ENCODE results near the gene EXOC7.
A peak's percentile ranks its signal among the peaks of the same experiment; 100 is the strongest.
"Not testable (repeated sequence)": the region's sequence is repeated elsewhere in the genome, so short reads cannot be mapped to it uniquely, and the experiment has no call there.

EXOC7 gene

DNA sequence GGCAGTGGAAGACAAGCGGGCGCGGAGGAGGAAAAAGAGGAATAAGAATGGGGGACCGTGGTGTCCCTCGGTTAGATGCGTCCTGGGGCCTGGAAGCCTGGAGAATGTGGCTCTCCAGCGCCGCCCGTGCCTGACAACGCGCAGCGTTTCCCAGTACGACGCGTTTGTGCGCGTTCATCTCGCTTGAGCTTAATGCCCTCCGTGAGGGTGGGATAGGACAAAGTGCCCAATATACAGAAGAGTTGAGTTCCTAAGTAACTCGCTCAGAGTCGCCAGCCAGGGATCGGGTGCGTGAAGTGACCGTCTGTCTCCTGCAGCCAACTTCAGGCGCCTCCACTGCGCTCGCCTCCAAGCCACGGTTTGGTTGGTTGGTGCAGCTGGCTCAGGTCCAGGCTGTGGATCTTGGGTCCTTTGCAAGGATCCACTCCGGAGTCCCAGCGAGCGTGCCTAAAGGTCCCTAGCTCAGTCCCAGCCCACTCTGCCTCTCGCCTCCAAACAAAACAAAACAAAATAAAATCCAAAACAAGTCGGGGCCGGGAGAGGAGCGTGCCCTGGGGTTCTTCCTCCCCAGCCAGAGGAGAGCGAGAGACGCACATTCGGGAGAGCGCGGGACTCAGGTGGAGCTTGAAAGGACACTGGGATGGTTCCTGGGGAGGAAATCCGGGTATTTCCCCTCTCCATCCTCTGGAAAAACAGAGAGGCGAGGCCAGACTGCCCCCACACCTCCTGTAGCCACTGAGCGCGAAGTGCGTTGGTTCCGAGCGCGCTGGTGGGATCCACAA lies 28.0 kb downstream of the EXOC7 start:
- DNase-seq: peak; percentile 44 to 74 (median 55)

DNA sequence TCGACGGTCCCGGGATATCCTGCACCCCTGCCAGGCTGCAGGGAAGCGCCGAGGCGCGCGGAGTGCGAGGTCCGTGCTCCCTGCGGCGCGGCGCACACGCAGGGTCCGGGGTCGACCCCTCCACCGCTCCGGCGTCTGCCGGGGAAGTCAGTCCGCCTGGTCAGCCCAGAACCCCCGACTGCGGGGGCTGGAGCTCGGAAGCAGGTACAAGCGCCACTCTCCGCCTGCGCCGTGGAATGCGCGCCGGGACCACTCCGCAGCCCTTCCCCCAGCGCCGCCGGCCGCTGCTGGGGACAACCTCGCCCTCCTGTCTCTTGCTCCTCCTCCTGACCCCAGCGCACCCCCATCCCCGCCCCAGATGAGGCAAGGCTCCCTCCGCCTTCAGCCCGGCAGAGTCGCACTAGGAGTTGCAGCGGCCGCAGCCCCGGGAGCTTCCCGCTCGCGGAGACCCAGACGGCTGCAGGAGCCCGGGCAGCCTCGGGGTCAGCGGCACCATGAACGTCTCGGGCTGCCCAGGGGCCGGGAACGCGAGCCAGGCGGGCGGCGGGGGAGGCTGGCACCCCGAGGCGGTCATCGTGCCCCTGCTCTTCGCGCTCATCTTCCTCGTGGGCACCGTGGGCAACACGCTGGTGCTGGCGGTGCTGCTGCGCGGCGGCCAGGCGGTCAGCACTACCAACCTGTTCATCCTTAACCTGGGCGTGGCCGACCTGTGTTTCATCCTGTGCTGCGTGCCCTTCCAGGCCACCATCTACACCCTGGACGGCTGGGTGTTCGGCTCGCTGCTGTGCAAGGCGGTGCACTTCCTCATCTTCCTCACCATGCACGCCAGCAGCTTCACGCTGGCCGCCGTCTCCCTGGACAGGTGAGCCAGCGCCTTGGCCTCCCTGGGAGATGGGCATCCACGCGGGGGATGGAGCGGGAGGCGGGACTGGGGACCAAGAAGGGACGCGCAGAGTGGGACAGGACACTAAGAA lies 28.9 kb downstream of the EXOC7 start, which contains the start of gene GALR2:
Gene GALR2 (plus strand): TSS at position 392 of the 974 bp plus-strand sequence. CDS start 103 bp downstream, at position 495.
- DNase-seq: peak in 1 of 4 experiments; percentile 41

DNA sequence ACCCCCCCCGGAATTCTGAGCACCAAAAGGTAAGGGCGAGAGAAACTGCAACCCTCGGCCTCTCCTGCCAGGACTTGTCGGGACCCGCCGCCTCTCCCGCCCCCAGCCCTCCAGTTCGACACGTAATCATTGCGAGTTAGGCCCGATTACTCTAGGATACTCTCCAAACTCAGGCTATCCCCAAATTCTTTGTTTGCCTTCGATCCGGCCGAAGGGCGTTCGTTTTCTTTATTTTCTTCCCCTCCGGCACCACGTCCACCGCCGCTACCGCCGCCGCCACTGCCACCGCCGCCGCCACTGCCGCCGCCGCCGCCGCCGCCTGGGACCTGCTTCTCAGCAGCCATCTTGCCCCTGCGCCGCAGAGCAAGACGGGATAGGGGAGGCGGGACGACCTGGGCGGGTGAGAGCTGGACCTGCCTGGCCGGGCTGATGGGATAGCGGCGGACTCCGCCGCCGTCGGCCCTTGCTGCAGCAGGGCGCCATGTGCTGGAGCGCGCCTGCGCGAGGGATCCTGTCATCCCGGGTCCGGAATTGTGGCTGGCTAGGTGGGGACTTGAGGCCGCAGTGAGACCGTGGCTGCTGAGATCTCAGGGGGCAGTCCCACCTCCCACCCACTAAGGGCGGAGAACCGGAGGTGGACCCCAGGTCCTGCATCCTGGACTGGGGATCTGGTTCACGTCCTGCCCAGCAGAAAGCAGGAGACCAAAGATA lies 31.3 kb downstream of the EXOC7 start, which contains the start of gene SRP68:
Gene SRP68 (minus strand): TSS at position 370 of the 711 bp plus-strand sequence. CDS start 26 bp downstream, at position 344.
- peak; percentile 91 to 97 (median 94) for DNase-seq

DNA sequence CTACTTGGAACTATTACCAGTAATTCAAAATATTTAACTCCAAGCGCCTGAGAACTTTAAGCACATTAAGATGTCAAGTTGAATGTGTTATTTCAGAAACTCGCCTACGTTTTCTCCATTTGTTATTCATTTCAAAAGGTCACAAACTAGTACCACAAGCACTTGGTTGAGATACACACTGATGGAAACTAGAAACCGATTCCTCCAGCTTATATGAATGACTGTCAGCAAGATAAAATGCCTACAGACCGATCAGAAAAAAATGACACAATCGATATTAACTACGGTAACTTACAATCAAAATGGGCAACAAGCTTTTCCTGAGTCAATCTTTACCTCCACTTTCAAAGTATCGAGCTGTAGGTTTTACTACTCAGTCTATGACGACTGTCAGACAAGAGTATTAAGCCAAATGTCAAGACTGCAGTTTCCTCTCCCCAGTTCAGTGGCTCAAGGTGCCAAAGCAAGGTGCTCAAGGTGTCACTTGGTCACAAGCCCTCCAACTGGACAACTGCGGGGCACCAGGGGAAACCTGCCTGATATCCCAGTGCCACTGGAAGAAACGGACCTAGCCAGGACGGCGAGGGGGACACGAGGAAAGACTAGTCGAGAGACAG lies 31.9 kb downstream of the EXOC7 start:
- DNase-seq: no peak

DNA sequence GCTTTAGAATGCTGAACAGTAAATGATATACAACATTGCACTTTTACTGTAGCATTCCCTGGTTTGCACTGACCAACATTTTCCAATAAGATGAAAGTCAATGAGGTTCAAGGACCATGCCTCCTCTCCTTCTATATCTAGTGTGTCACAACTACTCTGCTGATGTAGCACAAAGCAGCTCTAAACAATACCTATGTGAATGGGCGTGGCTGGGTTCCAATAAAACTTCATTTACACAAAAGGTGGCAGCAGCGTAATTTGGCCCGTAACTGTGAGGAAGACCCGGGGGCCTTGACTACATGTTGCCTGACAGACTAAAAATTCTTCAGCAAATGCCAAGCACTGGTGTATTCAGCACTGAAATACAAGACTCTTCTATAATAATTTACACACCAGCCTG lies 37.8 kb downstream of the EXOC7 start:
- DNase-seq: no peak

DNA sequence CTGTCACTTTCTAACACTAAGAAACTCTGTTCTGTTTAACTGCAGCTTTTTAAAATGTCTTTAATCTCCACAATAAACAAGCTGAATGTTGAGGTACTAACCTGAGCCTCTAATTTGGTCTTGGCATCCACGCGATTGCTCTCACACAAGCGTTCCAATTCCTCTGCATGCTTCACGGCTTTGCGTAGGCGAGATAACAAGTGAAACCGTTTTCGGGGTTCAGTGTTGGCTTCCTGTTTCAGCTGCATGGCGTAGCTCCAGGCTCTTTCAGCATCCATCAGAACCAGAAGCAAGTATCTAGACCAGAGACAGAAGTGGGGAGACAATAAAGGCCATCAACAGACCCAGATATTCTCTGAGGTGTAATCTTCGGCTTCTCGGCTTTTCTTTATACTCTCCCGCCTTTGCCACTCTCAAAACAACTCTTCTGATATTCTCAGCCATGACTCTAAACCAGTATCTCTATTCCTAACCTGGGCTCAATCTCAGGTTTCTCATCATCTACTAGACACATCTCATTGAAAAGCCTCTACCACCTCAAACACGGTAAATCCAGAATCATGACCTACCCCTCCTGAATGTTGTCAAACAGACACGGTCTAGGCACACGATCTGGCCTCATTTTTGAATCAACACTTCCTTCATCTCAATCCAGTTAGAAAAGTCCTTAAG lies 39.6 kb downstream of the EXOC7 start:
- DNase-seq: no peak

DNA sequence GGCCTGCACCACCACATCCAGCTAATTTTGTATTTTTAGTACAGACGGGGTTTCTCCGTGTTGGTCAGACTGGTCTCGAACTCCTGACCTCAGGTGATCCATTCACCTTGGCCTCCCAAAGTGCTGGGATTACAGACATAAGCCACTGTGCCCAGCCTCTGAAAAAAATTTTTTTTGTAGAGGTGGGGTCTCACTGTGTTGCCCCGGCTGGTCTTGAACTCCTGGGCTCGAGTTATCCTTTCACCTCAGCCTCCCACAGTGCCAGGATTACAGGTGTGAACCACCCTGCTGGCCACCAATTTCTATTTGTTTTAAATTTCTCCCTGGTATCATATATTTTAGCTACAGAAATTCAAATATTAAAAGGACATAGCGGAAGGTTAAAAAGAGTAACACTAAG lies 45.3 kb downstream of the EXOC7 start:
- DNase-seq: not testable (repeated sequence)

DNA sequence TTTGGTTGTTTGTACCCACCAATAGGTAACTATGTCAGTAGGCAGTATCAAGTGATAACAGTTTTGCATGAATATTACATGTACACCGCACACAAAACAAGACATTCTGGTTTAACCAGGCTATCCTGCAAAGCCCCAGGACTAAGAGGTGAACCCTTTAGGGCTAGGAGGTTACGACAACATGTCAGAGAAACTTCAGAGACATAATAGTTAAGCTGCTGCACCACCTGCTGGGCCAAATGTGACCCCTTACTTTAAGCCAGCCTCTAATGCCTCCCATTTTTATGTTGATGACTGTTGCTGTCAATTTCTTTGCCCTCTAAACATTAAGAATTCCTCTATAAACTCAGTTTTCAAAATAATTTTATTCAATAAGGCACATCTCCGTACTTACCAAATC lies 46.7 kb downstream of the EXOC7 start:
- DNase-seq: no peak

DNA sequence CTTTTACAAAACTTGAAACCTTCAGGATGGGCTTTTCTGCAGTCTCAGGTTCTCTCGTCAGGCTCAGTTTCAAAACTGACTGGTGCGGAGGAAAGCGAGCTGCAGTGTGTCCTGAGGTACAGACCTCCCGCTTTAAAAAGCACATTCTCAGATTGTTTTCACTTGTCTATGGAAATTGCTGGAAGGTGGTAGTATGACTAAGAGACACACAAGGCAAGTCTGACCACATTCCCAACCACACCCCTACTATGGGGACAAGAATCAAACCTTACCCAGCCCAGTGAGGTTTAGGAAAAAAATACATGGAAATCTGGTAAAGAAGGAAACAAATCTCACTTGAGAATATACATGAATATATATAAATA lies 49.5 kb downstream of the EXOC7 start:
- DNase-seq: no peak

DNA sequence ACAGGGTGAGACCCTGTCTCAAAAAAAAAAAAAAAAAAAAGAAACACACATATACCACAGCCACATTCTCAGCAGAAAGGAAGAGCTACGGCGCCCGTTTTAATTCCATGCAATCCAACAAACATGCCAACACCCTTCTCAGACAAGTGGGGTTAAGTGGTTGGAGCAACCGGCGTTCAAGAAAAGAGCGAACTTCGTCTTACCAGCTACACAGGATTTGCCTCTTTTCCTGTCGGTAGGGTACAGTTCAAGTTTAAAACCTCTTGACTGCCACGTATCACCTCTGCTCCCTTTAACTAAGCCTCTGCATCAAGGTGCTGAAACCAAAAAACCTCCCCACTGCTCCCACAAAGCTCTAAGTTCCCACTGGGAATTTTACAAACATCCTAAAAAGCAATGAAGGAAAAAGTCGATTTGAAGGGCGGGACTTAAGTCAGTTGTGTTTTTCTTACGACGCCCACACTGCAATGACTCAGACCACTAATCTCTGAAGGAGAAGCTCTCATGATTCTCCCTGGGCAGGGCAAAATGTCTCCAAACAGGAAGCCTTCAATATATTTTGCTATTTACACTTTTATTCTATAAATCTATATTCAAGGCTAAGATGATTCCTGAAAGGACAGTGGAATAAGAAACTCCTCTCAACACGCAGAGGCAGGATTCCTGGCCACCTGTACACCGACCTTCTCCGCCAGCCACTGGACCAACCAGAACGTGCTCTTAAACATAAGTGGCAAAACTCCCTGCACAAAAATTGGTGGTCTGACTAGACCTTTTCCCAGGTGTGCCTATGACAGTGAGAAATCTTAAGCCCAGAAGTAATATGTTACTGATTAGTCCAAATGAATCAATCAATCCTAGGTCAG lies 50.1 kb downstream of the EXOC7 start:
- DNase-seq: peak; percentile 31 to 55 (median 42)

DNA sequence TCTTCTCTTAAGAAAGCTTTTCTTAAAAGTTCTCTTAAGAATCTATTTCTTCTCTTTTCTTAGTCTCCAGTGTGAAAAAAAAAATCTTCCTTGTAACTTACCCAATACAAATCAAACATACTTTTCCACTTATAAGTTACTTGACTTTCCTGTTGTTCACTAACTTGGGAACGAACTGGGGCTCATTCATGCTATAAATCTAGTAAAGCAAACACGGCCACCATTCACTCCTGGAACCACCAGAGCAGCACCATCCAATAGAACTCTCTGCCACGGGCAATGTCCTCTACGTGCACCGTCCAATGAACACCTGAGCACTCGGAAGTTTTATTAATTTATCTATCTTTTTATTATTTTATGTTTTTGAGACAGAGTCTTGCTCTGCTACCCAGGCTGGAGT lies 52.0 kb downstream of the EXOC7 start:
- DNase-seq: no peak

DNA sequence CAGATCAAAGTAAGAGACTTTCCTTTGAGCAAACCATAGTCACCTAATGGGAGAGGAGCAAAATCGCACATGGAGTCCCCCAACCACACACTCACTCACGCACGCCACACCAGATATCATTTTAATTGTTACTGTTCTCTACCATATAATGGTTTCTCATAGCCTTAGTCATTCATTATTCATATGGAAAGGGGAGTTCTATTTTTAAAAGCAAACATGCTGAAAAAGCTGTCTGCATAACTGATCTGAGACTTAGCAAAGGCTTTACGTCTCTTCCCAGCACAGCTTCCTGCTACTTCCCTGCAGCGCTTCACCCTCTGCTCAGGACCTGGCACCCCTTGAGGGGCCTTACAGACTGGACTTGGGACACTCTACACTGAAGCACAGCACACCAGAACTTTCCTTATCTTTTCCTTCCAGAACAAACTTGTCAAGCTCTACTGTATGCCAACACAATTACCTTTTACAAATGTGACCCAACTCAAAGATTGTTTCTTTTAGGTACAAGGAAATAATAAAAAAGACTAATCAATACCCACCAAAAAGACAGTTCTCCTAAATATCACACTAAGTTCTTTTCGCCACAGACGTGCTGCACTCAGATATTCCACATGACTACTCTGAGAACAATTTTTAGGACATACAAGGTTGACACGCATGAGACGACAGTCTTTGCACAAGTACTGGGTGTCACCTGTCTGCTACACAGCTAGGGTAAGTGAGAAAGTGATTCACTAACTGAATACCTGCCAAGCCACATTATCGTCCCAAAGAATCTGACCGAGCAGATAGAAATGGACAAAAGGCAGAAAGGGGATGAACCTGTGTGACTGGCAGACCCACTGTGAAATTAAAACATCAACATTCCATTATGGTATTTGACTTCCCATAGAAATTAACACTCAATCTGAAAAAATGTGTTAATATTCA lies 52.8 kb downstream of the EXOC7 start:
- DNase-seq: no peak

DNA sequence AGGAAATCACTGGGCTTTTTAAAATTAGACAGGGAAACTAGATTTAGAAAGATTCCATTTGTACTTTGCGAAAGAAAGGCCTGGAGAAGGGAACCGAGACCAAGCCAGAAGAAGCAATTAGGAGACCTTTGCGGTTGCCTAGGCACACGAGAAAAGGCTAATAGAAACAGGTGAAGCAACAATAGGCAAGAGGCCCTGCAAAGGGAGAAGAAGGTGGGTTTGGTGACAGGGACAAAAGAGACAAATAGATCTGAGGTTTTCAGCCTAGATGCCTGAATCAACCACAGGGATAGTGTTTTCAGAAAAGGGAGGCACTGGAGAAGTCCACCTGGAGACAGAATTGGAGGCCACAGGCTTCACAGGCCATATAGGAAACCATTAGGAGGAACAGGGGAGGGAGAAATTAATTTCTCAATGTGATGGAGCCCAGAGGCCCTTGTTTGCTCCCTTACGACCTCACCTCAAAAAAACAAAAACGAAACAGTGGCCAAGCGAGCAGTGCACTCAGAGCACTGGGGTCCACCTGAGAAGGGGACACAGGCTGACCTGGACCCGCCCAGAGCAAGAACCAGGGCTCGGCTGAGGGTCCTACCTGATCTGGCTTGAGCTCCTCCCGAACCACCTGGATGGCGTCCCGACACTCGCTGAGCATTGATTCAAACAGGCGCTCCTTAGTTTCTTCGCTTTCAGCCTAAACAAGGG lies 53.6 kb downstream of the EXOC7 start:
- peak in 2 of 4 experiments; percentile 31 to 48 for DNase-seq

DNA sequence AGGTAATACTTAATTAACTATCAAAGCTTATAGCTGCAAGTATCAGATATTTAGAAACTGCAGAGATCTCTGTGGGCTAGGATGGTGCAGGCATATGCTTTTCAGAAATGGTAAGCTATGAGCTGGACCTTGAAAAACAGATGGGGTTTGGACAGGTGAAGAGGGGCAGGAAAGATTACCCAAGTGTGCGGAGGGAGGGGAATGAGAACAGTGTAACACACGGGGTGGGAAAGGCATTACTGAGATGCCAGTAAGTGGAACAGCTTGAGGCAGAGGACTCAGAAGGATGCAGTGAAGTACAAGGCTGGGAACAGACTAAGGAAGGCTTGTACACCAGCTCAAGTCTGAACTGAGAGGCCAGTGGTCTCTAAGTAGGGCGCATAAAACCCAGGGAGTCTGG lies 54.3 kb downstream of the EXOC7 start:
- DNase-seq: no peak

DNA sequence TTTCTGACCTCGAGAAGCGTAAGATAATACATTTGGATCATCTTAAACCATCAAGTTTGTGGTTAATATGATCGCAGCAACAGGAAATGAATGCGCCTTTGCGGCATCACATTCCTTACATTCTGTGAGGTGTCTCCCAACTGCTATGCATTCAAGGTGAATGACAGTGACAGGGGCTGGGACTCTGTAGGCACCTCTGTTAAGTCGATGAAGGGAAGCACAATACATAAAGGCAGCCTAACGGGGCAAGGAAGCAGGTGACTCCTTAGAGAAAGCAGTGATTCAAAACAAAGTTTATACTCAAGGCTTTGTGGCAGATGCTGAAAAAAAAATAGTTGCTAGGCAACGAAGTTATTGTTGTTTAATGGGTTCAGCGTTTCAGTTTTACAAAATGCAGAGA lies 54.9 kb downstream of the EXOC7 start:
- DNase-seq: no peak

DNA sequence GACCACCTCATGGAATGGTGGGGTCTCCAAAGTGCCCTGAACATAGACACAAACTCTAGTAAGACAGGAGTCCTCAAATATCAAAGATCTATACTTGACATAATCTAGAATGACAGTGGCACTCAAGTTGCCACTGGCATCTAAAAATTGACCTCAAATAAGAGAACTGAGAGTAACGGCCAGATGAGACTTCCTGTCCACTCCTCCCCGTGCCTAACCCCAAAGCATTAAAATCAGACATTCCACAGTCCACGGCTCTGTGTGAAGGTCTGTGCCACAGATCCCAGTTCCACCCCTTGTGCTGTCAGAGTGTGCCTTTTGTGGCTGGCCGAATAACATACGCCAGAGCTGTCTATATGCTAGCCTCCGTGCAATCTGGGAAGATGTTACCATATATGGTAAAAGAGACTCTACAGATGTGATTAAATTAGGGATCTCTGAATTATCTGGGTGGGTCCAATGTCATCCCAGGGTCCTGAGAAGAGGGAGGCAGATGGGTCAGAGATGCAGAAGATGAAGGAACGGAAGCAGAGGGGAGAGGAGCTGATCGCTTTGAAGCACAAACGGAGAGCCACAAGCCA lies 55.5 kb downstream of the EXOC7 start:
- peak in 2 of 4 experiments; percentile 29 to 40 for DNase-seq

DNA sequence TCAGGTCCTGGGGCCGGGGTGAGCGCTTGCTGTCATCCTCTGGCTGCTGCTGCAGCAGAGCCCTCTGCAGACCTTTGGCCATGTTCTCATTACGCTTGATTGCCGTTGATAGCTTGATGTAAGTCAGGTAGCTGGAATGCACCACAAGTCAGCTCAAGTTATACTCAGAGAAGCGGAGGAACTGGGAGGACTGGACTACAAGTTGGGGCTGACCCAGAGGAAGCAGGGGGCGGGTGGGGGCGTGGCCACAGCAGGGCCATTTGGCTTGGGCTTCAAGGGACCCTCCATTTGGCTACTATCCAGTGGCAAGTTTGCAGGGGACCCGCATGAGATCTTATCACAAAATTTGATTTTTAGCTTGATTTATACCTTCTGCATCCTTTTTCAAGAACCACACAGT lies 57.5 kb downstream of the EXOC7 start:
- DNase-seq: no peak

DNA sequence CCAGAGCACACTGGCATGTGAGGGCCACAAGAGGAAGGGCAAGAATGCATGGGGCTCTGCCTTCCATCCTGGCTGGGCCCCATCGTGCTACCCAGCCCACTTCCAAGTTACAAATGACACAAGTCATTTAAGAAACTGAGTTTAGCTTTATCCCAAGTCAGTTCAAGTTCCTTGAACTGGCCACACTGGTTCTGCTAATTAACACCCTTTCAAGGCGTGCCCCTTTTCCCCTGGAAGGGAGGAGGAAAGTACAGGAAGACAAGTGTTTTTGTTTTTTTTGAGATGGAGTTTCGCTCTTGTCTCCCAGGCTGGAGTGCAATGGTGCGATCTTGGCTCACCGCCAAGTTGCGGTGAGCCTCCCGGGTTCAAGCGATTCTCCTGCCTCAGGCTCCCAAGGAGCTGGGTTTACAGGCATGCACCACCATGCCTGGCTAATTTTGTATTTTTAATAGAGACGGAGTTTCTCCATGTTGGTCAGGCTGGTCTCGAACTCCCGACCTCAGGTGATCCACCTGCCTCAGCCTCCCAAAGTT lies 59.0 kb downstream of the EXOC7 start:
- not testable (repeated sequence) for DNase-seq

All from suppressor macrophage (primary cell).